Pulmonary artery endothelial cell (primary cell): Measurements from ENCODE around the gene TNFRSF4. TPM values are rescaled to one million over a fixed set of nuclear protein-coding genes. Genes with fewer than 3 reads are reported as not detected.
A peak's percentile ranks its signal among the peaks of the same experiment; 100 is the strongest.

ENCODE experiments used
- DNase-seq: peaks from one replicate; pipeline ENCODE4 v3.0.0-alpha.2; 2011; ENCODE audit warnings: low read depth, low spot score
- total RNA-seq: library from RNA; depleted of rRNA; stranded (reverse); fragments of >200 nt; gene quantifications from 2 replicates; pipeline ENCODE4 v1.2.3, GENCODE V29; 2014

TNFRSF4 gene
- total RNA-seq, 1 donor from 2014 or later: 0.79 TPM

DNA sequence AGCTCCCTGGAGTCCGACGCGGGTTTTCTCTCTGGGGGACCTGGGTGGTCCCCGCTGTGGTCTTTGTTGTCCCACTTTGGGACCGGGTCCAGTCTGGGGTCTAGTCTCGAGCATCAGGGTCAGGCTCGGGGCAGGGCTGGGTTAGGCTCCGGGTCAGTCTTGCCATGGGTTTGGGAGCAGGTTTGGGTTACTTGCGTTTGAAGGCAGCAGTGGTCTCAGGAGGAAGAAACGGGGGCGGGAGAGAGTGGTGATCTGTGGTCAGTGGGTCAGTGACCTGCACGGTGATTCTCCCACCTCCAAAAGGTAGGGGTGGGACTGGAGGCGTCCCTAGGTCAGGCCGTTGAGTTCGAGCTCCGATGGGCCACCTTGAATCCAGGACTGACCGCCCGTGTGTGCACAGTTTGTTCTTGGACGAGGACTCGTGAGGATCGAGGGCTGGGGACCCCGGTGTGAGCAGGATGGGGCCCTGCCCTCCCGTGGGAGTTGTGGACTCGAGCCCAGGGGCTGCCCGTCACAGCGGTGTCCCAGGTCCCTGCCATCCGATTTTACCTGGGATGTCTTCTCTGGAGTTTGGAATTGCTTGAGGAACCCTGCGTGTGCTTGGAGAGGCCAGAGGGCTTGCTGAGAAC, 20.3 kb upstream of the TNFRSF4 start:
- no peak for DNase-seq

DNA sequence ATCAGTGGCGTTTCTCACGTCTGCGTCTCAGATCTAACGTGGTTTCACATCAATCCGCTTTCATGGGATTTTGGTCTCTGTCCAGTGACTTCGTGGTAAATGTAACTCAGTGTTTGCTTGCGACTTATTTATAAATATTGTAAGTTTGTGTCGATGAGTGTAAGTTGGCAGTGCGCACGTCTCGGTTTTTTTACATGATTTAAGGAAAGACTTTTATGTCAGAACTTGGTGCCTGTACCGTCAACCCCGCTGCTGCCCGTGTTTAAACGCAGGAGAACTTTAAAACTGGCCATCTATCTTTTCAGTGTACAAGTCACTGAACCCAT, 19.6 kb upstream of the TNFRSF4 start:
- DNase-seq: no peak

DNA sequence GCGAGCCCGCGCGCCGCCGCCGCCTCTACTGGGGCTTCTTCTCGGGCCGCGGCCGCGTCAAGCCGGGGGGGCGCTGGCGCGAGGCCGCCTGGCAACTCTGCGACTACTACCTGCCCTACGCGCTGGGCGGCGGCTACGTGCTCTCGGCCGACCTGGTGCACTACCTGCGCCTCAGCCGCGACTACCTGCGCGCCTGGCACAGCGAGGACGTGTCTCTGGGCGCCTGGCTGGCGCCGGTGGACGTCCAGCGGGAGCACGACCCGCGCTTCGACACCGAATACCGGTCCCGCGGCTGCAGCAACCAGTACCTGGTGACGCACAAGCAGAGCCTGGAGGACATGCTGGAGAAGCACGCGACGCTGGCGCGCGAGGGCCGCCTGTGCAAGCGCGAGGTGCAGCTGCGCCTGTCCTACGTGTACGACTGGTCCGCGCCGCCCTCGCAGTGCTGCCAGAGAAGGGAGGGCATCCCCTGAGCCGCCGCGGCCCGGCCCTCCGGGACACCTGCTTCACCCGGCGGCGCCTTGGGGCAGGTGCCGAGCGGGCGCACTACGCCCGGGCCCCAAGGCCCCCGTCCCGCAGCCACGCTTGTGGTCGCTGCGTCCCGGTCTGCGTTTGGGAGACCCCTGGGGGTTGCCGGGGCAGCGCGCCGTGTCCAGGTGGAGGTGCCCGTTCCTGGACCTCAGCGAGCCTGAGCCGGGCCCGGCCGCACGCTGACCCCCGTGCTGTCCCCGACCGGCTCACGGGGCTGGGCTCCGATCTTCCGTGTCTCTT, 19.0 kb upstream of the TNFRSF4 start:
- DNase-seq: no peak

DNA sequence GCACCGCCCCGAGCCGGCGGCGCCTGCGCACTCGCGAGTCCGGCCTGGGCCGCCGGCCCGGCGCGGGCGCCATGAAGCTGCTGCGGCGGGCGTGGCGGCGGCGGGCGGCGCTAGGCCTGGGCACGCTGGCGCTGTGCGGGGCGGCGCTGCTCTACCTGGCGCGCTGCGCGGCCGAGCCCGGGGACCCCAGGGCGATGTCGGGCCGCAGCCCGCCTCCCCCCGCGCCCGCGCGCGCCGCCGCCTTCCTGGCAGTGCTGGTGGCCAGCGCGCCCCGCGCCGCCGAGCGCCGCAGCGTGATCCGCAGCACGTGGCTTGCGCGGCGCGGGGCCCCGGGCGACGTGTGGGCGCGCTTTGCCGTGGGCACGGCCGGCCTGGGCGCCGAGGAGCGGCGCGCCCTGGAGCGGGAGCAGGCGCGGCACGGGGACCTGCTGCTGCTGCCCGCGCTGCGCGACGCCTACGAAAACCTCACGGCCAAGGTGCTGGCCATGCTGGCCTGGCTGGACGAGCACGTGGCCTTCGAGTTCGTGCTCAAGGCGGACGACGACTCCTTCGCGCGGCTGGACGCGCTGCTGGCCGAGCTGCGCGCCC, 18.3 kb upstream of the TNFRSF4 start, which contains the start of gene B3GALT6:
Gene B3GALT6 (plus strand): TSS at position 30 of the 588 bp plus-strand sequence. CDS start 42 bp downstream, at position 72.
- no peak for DNase-seq

DNA sequence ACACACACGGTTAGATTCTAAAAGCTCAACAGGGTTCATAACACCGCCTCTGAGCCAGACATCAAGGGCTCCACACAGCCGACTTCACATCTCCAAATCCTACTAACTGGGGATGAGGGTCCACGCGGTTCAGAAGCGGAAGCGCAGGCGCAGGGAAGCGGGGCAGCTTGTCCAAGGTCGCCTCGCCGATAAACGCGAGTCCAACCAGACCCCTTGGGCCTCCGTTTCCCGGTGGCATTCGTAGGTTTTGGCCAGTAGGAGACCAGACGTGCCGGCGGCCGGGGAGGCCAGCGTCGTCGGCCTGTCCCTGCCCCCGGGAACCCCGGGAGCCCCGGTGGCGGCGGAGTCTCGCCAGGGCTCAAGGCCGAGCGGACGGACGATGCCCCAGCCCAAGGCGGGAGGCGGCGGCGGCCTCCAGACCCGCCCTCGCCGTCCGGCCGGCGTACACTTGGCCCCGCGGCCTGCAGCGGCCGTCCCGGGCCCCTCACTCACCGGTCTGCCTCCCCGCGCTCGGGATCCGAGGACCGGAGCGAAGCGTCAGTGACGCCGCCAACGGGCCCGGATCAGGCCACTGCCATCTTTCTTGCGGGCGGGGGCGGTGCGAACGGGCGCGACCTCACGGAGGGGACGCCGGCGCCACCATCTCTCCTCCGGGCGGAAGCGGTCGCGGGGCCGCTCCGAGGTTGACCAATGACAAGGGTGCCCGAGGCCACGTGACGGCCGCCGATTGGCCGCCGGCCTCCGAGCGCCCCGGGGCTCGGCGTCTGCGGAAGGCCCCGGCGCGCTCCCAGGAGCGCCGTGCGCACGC, 17.7 kb upstream of the TNFRSF4 start, which contains the start of gene SDF4:
Gene SDF4 (minus strand): TSS at position 602 of the 808 bp plus-strand sequence. CDS start 3,229 bp downstream, outside the sequence.
- DNase-seq: peak; percentile 82

DNA sequence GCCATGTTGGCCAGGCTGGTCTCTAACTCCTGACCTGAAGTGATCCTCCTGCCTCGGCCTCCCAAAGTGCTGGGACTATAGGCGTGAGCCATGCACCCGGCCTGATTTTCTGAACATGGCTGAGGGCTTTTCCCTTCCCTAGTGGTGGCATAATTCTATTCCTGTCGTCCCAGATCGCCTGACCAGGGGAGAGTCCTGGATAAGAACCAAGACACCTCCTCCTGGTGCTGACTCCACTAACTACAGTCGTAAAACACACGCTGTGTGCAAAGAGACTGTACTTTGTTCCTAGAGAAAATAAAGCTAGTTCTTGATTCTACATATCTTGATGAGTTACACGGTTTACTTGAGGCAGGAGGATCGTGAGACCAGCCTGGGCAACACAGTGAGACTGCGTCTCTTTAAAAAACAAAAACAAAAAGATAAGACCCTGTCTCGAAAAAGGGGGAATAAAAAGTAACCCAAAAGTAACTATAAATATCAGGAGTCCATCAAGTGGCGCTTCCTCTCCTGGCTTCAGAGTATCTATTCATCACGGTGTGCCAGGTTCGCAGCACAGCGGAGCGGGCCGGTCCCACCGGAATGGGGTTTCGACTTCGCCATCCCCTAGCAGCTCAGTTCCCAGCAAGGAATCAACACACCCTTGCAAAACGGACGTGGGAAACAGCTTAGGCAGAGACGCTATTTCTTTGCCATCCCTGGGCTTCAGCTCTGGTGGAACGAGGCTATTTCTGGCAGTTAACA, 16.9 kb upstream of the TNFRSF4 start:
- peak; percentile 30 for DNase-seq

DNA sequence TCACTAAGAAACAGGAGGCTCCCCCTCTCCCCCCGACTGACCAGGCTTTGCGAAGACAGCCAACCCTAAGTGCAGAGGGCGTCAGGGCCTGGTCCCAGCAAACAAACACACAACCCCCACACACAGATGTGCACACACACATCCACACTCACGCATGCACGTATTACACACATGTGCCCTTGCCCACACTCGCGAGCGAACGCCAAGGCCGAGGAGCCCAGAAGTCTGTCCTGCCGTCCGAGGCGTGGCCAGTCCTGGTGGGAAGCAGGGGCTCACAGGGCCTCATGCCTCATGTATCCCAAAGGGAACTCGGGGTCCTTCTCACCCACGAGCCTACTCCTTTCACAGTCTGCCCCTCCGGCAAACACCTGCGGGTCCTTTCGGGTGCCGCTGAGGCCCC, 15.8 kb upstream of the TNFRSF4 start:
- DNase-seq: no peak

DNA sequence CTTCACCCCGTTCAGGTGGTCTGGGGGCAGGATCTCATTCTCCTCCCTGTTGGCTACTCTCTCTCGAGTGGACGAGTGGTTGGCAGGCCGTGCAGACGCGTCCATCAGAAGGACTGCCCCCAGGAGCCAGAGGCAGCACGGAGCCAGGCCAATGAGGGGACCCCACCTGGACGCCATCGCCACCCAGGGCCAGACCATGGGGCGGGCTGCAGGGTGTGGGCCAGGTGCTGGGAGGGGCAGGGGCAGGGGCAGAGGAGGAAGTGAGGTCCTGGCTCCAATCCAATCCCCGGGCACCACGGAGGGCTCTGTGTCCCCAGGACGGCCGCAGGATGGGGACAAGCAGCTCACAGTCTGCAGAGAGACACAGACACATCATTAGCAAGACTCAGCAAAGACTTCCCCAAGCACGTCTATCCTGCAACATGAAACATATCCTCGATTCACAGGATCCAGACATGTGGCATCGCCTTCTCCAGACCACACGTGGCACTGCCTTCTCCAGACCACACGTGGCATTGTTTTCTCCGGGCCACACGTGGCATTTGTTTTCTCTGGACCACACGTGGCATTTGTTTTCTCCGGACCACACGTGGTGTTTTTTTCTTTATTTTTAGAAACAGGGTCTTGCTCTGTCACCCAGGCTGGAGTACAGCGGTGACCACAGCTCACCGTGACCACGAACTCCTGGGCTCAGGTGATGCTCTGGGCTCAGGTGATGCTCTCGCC, 14.8 kb upstream of the TNFRSF4 start:
- no peak for DNase-seq

DNA sequence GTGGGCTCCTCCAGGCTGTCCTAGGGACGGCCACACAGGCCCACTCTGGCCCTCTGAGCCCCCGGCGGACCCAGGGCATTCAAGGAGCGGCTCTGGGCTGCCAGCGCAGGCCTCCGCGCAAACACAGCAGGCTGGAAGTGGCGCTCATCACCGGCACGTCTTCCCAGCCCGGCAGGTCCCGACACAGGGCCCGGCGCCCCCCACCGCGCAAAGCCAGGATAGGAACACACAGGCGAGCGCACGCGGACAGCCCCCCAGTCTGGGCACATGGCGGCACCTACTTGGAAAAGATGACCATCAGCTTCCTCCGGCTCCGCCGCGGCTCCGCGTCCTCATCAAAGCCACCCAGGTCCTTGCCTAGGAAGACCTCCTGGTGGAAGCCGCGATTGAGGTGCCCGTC, 14.2 kb upstream of the TNFRSF4 start:
- DNase-seq: no peak

DNA sequence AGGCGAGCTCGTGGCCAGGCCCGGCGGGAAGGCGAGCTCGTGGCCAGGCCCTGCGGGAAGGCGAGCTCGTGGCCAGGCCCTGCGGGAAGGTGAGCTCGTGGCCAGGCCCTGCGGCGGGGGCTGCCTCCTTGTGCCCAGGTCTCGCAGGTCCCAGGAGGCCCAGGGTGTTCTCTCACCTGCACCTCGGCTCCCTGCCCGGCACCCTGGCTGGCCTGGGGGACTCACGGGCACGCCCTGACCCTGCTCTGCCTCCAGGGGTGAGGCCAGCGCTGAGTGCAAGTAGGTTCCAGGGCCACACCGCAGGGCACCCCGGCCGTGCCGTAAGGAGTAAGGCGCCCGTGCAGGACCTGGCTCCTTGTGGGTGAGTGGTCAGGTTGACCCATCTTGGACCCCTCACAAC, 13.4 kb upstream of the TNFRSF4 start:
- no peak for DNase-seq

DNA sequence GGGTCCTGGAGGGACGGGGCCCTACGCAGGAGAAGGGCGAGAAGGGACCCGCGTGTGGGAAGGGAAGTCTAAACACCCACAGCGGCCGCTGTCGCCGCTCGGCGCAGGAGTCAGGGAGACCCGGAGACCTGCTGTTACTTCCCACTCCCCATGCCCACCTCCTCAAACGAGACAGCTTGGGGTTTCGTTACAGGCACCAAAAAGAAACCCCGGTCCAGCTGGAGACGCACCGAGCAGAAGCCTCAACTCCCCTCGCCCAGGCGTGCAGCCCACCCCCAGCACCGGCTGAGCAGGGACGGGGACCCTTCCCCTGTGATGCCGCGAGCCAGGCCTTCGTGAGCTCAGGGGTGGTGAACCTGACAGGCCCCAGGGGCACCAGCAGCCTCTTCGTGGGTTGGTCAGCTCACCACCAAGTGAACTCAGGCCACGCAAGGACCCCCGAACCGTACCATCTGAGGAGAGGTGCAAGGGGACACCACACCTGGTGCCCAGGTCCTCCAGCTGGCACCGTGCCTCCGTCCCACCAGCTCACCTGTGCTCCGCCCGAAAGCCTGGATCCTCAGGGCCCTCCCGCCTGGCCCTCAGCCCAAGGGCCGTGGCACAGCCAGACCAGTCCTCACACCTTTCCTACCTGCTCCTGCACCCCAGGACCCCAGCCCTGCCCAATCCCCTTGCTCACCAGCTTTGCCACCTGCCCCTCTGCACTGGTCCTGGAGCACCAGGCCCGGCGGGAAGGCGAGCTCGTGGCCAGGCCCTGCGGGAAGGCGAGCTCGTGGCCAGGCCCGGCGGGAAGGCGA, 12.8 kb upstream of the TNFRSF4 start:
- DNase-seq: no peak

DNA sequence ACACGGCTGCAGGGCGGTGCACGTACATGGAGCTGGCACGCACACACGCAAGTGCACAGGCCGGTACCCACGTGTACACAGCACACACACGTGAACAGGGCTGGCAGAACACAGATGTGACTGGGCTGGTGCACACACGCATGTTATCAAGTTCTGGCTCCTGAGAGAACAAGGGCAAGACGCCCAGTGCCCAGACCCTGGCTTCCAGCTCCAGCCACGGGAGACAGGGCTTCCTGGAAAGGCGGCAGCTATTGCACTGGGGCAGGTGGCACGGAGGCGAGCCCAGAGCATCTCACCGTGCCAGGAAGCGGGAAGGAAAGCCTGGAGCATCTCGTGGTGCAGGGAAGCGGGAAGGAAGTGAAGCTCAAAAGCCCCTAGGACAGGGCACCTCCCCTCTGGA, 12.0 kb upstream of the TNFRSF4 start:
- no peak for DNase-seq

DNA sequence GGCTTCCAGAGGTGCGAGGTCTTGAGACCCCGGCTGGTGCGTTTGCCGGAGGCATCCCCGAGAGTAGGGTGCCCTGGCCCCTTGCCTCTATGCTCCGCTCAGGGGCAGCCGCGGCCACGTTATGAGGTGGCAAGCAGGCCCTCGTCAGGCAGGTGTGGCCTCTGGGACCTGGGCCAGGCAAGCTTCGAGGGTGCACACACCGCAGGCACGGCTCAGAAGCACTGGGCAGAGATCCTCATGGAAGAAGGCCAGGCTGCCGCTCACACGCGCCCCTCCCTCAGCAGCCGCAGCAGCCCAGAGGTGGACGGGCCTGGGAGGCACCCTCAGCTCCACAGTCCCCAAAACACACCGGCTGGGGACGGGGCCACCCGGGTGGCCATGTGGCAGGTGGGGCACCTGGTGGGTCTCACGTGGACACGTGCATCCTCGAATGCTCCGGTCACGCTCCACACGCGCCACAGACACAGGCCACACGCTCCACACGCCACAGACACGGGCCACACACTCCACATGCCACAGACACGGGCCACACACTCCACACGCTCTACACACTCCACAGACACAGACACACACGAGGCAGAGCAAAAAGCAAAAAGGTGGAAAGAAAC, 11.4 kb upstream of the TNFRSF4 start:
- no peak for DNase-seq

DNA sequence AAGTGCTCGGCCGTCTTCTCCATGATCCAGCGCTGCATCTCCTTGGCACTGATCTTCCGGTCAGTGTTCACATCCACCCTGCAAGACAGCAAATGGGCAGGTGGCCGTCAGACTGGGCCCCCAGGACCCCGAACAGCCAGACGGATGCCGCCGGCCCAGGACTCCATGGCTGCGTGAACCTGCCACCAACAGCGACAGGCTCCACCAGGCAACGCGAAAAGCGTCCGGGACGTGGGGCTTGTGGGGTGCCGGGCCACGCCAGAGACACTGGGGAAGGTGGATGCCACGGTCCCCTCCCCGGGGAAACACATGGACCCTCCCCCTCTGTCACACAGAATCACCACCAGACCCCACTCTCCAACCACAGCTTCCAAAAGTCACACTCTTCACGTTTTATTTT, 9.9 kb upstream of the TNFRSF4 start:
- DNase-seq: no peak

DNA sequence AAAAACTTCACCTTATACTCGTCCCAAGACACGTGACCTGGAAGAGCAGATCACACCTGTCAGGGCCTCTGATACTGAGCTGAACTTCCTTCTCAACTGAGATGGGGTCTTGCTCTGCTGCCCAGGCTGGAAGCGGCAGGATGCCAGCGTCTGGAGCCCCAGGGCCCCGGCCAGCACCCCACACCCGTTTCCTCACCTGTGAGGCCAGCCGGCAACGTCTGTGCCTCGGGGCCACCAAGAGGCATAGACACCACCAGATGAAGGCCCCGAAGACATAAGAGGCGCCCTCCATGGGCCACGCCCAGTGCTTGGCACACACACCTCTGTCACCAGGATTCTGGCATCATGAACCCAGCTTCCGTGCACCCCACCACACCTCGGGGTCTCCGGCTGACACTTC, 9.4 kb upstream of the TNFRSF4 start:
- DNase-seq: no peak

DNA sequence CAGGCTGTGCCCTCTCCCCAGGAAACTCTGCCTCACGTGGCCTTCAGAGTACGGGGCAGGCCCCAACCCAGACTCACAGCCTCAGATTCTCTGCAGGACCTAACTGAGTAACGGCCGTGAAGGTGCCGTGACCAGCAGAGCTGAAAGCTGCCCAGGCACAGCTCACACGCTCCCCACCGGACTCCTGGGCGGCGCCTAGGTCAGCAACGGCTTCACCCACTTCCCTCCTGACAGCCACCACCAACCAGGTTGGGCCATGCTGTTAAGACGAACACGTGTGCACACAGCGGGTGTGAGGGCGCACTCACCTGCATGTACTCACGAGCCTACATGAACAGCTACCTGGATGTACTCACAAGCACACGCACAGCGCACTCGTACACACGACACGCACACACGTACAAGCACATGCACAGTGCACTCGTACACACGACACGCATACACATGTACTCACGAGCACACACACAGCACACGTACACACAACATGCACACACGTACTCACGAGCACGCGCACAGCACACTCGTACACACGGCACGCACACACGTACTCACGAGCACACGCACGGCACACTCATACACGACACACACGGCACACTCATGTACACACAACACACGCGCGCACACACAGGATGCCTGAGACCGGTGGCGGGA, 8.7 kb upstream of the TNFRSF4 start:
- DNase-seq: no peak

DNA sequence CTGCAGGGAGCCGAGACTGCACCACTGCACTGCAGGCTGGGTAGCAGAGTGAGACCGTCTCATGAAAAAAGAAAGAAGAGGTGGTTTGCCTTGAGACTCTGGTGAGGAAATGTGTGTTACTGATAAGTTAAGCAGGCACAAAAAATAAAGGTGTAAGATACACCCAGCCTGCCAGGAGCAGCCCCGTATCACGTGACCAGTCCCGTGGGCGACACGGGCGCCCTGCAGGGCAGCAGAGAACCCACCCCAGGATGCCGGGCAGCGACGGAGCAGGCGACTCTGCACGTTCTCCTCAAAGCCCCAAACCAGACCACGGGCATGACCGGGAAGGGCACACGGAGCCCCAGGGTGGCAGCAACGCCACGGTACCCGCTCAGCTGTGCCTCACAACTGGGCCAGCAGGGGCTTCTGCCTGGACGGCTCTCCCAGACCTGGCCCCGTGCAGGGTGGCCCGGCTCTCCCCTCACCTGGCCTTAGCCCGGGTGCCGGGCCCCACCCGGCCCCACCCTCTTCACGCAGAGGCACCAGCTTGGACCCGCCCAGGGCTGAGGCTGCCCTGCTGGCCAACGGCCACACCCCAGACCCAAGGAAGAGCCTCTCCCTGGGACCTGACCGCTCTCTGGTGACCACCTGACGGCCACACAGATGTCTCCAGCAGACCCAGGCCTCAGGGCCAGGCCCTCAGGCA, 8.1 kb upstream of the TNFRSF4 start:
- no peak for DNase-seq

DNA sequence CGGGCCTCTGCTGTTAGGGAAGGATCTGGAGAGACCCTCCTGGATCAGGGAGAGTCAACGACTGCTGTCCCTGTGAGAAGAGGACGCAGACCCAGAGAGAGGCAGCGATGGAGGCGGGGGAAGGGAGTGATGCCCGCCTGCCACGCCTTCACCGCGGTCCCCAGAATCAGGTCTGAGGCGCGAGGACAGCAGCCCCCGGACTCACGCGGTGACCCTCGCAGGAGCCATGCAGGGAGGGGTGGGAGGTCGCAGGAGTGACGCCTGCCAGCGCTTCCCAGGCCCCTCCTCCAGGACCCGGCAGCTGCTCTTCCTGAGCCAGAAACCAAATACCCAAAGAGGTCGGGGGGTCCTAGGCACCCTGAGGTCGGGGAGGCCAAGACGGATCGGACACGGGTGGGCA, 6.2 kb upstream of the TNFRSF4 start:
- no peak for DNase-seq
